Large intestine (tissue), 3 donors: ENCODE results near the gene RAB22A. TPM values are rescaled to one million over a fixed set of nuclear protein-coding genes. Genes with fewer than 3 reads are reported as not detected.
"Not testable (repeated sequence)": the region's sequence is repeated elsewhere in the genome, so short reads cannot be mapped to it uniquely, and the experiment has no call there.

Experiments used
- DNase-seq, 2 donors: peaks; one replicate each; pipeline versions ENCODE4 v3.0.0 to v3.0.0-alpha.2; 2013
- H3K27ac ChIP-seq: one replicate; pipeline ENCODE4 v1.5.1; 2013; ENCODE audit warnings: low read length
- H3K27me3 ChIP-seq: 2 replicates; pipeline ENCODE4 v1.6.1; 2013; ENCODE audit warnings: low read length; ENCODE audit not compliant: control insufficient read depth, insufficient read depth
- H3K36me3 ChIP-seq: 2 replicates; pipeline ENCODE4 v1.6.1; 2013; ENCODE audit warnings: low read length; ENCODE audit not compliant: control insufficient read depth, insufficient read depth
- H3K4me1 ChIP-seq: one replicate; pipeline ENCODE4 v1.6.1; 2013; ENCODE audit warnings: low read length; ENCODE audit not compliant: control insufficient read depth, insufficient read depth
- H3K4me3 ChIP-seq: one replicate; pipeline ENCODE4 v1.5.1; 2013; ENCODE audit warnings: low read length
- H3K9me3 ChIP-seq: one replicate; pipeline ENCODE4 v1.6.1; 2013; ENCODE audit warnings: mild to moderate bottlenecking, low read depth, low read length, moderate library complexity; ENCODE audit not compliant: control insufficient read depth
- WGBS: methylation state at CpG from one replicate; pipeline ENCODE4 v1.1.5; 2013; ENCODE audit warnings: low lambda C conversion rate; ENCODE audit not compliant: insufficient coverage; 5-methylcytosine and 5-hydroxymethylcytosine counted together
- polyA plus RNA-seq: library from polyadenylated mRNA; unstranded; fragments of 120-200 nt; gene quantifications from one replicate; pipeline ENCODE4 v1.2.1, GENCODE V29; 2013

Gene RAB22A
- polyA plus RNA-seq, 1 donor = 18.8 TPM

DNA sequence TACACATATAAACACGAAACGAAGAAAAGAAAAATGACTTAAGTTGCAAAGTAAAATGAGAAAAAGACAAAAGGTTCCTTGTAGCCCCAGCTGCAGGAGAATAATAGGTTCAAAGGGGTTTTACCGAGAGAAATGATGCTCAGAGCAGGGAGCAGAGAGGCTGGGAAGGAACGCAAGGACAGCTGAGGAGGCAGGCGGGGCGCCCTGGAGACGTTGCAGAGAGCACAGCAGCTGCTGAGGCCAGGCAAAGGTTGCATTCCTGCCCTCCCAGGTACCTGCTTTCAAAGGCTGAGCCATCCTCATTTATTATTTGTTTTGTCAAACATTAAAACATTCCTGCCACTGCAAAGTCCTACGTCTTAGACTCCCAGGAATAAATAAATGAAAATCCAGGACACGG lies 63.3 kb downstream of the RAB22A start:
- DNase-seq = peak; percentile 27 to 50
- H3K27me3 ChIP-seq = no peaks in the 10 kb centered on the region
- H3K4me1 ChIP-seq = peaks cover 8% of the 10 kb centered on the region
- 47% methylated on average over 2 of the region's 9 CpGs for WGBS
- no peaks in the 10 kb centered on the region for H3K36me3 ChIP-seq
- no peaks in the 10 kb centered on the region for H3K9me3 ChIP-seq
- no peak overlapping the region for H3K4me3 ChIP-seq
- no peak overlapping the region for H3K27ac ChIP-seq

DNA sequence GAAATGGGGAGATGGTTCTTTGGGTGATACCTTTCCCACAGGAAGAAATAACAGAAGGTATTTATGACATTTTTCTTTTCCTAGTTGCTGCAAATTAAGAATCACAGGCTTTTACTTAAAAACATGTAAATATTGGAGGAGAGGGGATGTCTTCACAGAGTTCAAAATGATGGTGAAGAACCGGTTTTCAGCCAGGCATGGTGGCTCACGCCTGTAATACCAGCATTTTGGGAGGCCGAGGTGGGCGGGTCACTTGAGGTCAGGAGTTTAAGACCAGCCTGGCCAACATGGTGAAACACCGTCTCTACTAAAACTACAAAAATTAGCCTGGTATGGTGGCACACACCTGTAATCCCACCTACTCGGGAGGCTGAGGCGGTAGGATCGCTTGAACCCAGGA lies 63.8 kb downstream of the RAB22A start:
- not testable (repeated sequence) for H3K9me3 ChIP-seq, H3K4me3 ChIP-seq, H3K4me1 ChIP-seq, H3K36me3 ChIP-seq, DNase-seq, H3K27ac ChIP-seq, H3K27me3 ChIP-seq
- no CpG with 5 or more reads among the region's 8 CpGs for WGBS

DNA sequence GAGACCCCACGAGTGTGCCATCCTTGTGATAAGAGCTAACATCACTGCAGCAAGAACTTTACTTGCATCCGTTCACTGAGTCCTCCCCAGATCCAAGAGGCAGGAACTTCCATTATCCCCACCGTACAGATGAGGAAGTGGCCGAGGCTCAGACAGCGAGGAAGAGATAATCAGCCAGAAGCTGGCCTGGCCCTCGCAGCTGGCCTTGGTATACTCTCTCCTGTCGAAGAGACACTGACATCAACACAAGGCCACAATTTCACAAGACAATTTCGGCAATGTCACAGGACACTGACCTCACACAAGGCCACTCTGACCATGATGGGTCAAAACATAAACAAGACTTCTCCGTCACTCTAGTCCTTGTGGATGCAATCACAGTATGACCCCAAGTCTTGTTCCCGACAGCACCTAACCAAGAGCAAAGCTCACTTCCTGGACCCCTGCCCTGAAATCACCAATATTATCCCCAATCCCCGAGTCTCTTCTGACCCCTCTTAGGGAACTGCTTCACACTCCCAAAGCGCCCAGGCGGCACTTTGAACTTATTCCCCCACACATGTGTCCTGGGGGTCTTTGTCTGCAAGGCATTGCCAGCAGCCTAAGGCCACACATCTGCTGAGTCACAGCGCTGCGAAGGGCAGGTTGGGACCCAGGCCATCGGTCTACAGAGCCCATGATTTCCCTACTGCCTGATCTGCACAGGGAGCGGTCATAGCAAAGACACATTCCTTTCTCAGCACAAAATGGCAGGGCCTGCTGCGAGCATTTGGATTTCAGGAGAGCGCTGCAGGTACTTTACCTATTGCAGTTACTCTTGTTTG lies 64.7 kb downstream of the RAB22A start:
- no peak for DNase-seq
- peaks cover 8% of the 10 kb centered on the region for H3K4me1 ChIP-seq
- H3K27ac ChIP-seq = no peak overlapping the region
- H3K36me3 ChIP-seq = no peaks in the 10 kb centered on the region
- no CpG with 5 or more reads among the region's 19 CpGs for WGBS
- H3K4me3 ChIP-seq = no peak overlapping the region
- peaks cover 3% of the 10 kb centered on the region for H3K27me3 ChIP-seq
- H3K9me3 ChIP-seq = no peaks in the 10 kb centered on the region

DNA sequence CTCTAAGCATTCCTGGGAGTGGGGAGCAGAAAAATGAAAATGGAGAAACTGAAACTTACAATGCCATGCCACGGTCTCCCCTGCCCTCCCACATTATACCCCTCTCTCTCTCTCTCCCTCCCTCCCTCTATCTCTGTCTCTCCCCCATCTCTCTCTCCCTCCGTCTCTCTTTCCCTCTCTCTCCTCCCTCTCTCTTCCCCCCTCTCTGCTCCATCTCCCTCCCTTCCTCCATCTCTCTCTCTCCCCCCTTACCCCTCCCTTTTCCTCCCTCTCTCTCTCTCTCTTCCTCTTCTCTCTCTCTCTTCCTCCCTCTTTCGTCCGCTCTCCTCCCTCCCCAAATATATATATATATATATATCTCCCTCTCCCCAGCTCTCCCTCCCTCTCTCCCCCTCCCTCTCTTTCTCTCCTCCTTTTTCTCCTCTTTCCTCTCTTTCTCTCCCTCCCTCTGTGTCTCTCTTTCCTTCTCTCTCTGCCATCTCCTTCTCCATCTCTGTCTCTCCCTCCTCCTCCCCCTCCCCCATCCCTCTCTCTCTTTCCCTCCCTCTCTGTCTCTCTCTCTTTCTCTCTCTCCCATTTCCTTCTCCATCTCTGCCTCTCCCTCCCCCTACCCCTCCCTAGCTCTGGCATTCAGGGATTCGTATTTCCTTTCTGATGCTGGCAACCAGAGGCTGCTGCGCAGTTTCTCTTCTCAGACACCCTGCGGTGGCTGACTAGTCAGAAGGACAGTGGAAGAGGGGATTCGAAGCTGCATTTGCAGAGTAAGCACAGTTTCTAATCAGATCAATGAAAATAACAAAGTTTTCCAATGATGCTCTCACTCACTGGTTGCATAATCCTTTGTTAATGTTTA lies 65.6 kb downstream of the RAB22A start:
- no peaks in the 10 kb centered on the region for H3K36me3 ChIP-seq
- WGBS = 69% methylated on average over 6 of the region's 8 CpGs
- H3K4me1 ChIP-seq = peaks cover 8% of the 10 kb centered on the region
- H3K4me3 ChIP-seq = no peak overlapping the region
- H3K27me3 ChIP-seq = peaks cover 4% of the 10 kb centered on the region
- H3K27ac ChIP-seq = no peak overlapping the region
- no peak for DNase-seq
- H3K9me3 ChIP-seq = no peaks in the 10 kb centered on the region

DNA sequence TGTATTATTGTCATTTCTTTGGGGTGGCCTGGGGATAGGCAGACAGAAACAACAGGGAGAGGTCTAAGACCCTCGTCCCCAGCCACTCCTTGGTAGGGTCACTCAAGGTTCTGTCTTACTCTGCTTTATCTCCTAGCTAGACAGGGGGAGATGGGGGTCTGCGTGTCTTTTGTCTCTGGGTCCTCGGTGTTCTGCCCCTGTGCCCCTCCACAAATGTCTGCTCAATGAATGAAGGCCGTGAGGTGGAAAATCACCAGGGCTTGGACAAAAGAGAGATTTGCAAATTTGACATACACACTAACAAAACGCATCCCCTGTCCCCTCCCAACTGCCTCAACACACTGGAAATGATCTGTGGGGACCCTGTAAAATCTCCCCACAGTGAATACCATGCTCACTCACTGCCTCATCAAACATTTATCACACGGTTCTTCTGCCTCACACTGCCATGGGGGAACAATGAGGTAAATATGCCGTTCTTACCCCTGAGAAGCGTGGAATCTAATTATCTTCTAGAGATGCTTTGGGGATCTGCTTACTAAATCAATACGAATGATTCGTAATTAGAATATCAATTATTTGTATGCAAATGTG lies 66.3 kb downstream of the RAB22A start:
- Histone ChIP-seq H3K9me3 (no peaks in the 10 kb centered on the region), H3K27me3 (peaks cover 4% of the 10 kb centered on the region), H3K4me1 (peaks cover 8% of the 10 kb centered on the region), H3K27ac (no peak overlapping the region), H3K4me3 (no peak overlapping the region), H3K36me3 (no peaks in the 10 kb centered on the region)
- WGBS = 70% methylated on average over 2 of the region's 10 CpGs
- DNase-seq = no peak

DNA sequence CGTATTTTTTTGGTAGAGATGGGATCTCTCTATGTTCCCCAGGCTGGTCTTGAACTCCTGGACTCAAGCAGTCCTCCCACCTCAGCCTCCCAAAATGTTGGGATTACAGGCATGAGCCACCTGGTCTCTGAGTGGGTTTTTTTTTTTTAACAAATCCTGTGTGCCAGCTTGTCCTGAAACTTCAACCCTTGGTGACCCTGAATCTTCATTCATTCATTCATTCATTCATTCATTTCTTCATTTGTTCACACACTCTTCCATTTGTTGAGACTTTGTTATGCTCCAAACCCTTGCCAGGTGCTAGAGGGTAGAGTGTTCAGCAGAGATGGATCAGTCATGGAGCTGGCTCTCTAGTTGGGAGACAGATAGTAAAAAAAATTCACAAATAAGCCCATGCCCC lies 67.5 kb downstream of the RAB22A start:
- DNase-seq = no peak
- peaks cover 8% of the 10 kb centered on the region for H3K4me1 ChIP-seq
- H3K4me3 ChIP-seq = no peak overlapping the region
- H3K27ac ChIP-seq = no peak overlapping the region
- peaks cover 4% of the 10 kb centered on the region for H3K27me3 ChIP-seq
- no CpG with 5 or more reads among the region's 1 CpG for WGBS
- no peaks in the 10 kb centered on the region for H3K36me3 ChIP-seq
- no peaks in the 10 kb centered on the region for H3K9me3 ChIP-seq

DNA sequence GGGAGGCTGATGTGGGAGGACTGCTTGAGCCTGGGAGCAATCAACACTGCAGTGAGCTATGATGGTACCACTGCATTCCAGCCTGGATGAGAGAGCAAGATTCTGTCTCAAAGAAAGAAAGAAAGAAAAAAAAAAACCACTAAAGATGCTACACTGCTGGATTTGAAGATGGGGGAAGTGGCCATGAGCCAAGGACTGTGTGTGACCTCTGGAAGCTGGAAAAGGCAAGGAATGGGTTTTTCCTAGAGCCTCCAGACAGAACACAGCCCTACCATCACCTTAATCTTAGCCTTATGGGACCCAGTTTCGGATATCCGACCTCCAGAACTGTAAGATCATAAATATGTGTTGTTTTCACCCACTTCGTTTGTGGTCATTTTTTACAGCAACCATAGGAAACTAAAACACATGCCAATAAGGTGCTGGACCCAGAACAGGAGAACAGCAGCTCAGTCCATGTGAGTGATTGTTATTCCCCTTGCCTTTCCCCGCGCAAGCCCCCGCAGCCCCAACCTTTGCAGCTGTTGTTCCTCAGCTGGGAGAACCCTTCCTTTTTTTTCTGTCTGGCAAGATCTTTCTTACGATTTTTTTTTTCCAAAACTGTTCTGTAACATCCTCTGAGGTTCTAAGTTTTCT lies 68.4 kb downstream of the RAB22A start:
- Histone ChIP-seq H3K4me1 (peaks cover 3% of the 10 kb centered on the region), H3K9me3 (no peaks in the 10 kb centered on the region), H3K36me3 (no peaks in the 10 kb centered on the region), H3K4me3 (no peak overlapping the region), H3K27me3 (peaks cover 4% of the 10 kb centered on the region), H3K27ac (no peak overlapping the region)
- no peak for DNase-seq
- WGBS = 85% methylated on average over 4 of the region's 7 CpGs

DNA sequence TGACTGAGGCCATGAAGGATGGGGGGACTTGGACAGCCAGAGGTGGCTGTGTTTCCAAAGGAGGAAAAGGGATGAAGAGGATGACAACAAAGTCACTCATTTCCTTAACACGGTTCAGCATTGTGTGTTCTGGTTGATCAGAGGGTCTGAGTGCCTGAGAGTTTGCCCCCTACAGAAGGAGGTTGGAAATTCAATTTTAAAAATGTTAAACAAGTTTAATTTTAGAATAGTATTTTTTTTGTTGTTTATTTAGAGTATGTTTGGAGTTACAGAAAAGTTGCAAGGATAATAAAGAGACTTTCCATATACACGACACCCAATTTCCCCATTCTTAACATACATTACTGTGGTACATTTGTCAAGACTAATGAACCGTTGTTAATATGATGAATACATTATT lies 69.2 kb downstream of the RAB22A start:
- WGBS = 100% methylated on average over 1 of the region's 3 CpGs
- Histone ChIP-seq H3K4me3 (no peak overlapping the region), H3K9me3 (no peaks in the 10 kb centered on the region), H3K36me3 (no peaks in the 10 kb centered on the region), H3K27me3 (peaks cover 4% of the 10 kb centered on the region), H3K4me1 (no peaks in the 10 kb centered on the region), H3K27ac (no peak overlapping the region)
- no peak for DNase-seq

DNA sequence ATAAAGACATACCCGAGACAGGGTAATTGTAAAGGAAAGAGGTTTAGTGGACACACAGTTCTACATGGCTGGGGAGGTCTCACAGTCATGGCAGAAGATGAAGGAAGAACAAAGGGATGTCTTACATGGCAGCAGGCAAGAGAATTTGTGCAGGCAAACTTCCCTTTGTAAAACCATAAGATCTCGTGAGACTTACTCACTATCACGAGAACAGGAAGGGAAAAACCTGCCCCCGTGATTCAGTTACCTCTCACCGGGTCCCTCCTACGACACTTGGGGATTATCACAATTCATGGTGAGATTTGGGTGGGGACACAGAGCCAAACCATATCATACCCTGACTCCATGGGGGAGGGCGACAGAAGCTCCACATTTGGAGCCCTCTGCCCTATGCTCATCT lies 72.1 kb downstream of the RAB22A start:
- DNase-seq = no peak
- H3K27ac ChIP-seq = no peak overlapping the region
- peaks cover 4% of the 10 kb centered on the region for H3K27me3 ChIP-seq
- no peaks in the 10 kb centered on the region for H3K9me3 ChIP-seq
- WGBS = no CpG with 5 or more reads among the region's 7 CpGs
- H3K4me3 ChIP-seq = no peak overlapping the region
- no peaks in the 10 kb centered on the region for H3K36me3 ChIP-seq
- no peaks in the 10 kb centered on the region for H3K4me1 ChIP-seq

DNA sequence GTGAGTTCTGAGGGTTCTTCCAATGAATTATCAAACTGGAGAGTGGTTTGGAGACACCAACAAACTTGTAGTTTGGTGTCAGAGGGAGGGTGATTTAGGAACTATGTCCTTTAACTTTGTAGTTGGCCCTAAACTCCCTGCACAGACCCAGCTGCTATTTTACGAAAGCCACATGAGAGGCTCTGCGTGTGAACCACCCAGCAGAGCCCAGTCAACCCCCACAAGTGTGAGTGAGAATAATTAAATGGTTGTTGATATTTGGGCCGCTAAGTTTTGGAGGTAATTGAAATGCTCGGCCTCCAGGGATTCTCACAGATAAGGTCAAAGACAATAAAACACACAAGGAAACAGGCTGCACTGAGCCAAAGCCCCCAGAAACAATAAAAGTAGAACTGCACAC lies 72.6 kb downstream of the RAB22A start:
- no peaks in the 10 kb centered on the region for H3K9me3 ChIP-seq
- H3K4me3 ChIP-seq = no peak overlapping the region
- H3K27me3 ChIP-seq = peaks cover 4% of the 10 kb centered on the region
- no peaks in the 10 kb centered on the region for H3K4me1 ChIP-seq
- DNase-seq = no peak
- no peaks in the 10 kb centered on the region for H3K36me3 ChIP-seq
- H3K27ac ChIP-seq = no peak overlapping the region
- WGBS = no CpG with 5 or more reads among the region's 4 CpGs
